ENCODE measurements around the gene TMEM202. TPM values are rescaled to one million over a fixed set of nuclear protein-coding genes. Genes with fewer than 3 reads are reported as not detected.
"Not testable (repeated sequence)": the region's sequence is repeated elsewhere in the genome, so short reads cannot be mapped to it uniquely, and the experiment has no call there.

TMEM202 gene
- total RNA-seq, 1 donor from 2014 or later, result not detected

DNA sequence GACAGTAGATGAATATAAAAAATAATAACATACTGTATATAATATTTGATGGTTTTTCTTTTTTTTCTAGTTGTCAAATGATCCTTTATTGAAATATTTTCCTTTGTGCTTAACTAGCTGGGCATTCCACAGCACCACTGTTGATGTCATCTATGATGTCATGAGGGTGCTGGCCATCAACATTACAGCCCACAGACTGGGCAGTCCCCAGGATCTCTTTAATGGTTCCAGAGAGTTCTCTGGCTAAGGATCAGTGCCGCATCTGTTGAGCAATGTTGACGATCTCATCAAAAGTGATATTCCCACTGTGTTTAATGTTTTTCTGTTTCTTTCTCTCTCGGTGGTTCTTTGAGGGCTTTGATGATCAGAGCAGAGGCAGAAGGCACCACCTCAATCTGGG, 19.0 kb upstream of the TMEM202 start:
- not testable (repeated sequence) for H3K9me3 Mint-ChIP-seq; DNase-seq; H3K36me3 Mint-ChIP-seq (ENCODE audit: low read depth); H3K27ac Mint-ChIP-seq; H3K4me3 Mint-ChIP-seq
- Mint-ChIP-seq H3K4me1 (peaks cover 26% of the 10 kb centered on the region), H3K27me3 (peaks cover 13% of the 10 kb centered on the region)
- intact Hi-C loops (cut with micrococcal nuclease), result loop anchor here (5.0 kb wide), 1 partner anchor 152 kb away; no protein-coding TSS in a partner anchor

- peaks cover 18% of the 10 kb centered on the region for H3K4me1 Mint-ChIP-seq
- H3K27me3 Mint-ChIP-seq, result peaks cover 15% of the 10 kb centered on the region
- no peaks in the 10 kb centered on the region for H3K9me3 Mint-ChIP-seq
- DNase-seq, result no peak
- H3K4me3 Mint-ChIP-seq, result no peak overlapping the region
- intact Hi-C loops (cut with micrococcal nuclease), result loop anchor here (5.0 kb wide), 1 partner anchor 153 kb away; no protein-coding TSS in a partner anchor
- H3K27ac Mint-ChIP-seq, result no peak overlapping the region
- H3K36me3 Mint-ChIP-seq (ENCODE audit: low read depth), result peaks cover 2% of the 10 kb centered on the region
Measured at GRCh38 chr15:72379856-72380430, 18.2 kb upstream of the TMEM202 start.

GRCh38 chr15:72380743-72381142, 17.4 kb upstream of the TMEM202 start:
- DNase-seq, result no peak
- intact Hi-C loops (cut with micrococcal nuclease), result no loop called here
- H3K9me3 Mint-ChIP-seq, result no peaks in the 10 kb centered on the region
- H3K4me1 Mint-ChIP-seq, result peaks cover 13% of the 10 kb centered on the region
- H3K4me3 Mint-ChIP-seq, result no peak overlapping the region
- peaks cover 17% of the 10 kb centered on the region for H3K27me3 Mint-ChIP-seq
- H3K36me3 Mint-ChIP-seq (ENCODE audit: low read depth), result peaks cover 2% of the 10 kb centered on the region
- H3K27ac Mint-ChIP-seq, result no peak overlapping the region

- H3K9me3 Mint-ChIP-seq, result no peaks in the 10 kb centered on the region
- DNase-seq, result no peak
Measured at GRCh38 chr15:72382146-72382545, 16.0 kb upstream of the TMEM202 start.

DNA sequence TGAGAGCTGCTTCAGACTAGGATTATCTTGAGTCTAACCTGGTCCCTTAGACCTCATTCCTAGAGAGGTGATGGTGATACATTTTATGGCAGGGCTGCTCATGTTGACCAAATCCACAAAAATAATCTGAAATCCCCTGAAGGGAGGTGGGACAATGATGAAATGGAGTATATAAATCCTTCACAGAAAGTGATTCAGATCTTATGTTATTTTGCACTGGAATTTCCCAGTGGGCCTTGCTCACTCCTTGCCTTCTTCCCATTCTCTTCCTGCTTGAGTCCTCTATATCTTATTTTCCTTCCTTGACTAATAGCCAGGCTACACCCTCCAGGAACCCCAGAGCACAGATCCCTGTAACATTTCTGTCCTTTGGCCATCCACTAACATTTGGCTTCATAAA, 10.4 kb upstream of the TMEM202 start:
- no peak for DNase-seq
- intact Hi-C loops (cut with micrococcal nuclease), result no loop called here
- no peaks in the 10 kb centered on the region for H3K4me1 Mint-ChIP-seq
- no peak overlapping the region for H3K4me3 Mint-ChIP-seq
- no peak overlapping the region for H3K27ac Mint-ChIP-seq
- H3K36me3 Mint-ChIP-seq (ENCODE audit: low read depth), result no peaks in the 10 kb centered on the region
- no peaks in the 10 kb centered on the region for H3K9me3 Mint-ChIP-seq
- peaks cover 18% of the 10 kb centered on the region for H3K27me3 Mint-ChIP-seq

More at GRCh38 chr15:72382146-72382545, 16.0 kb upstream of the TMEM202 start:
- peaks cover 17% of the 10 kb centered on the region for H3K27me3 Mint-ChIP-seq
- intact Hi-C loops (cut with micrococcal nuclease), result no loop called here
- H3K27ac Mint-ChIP-seq, result no peak overlapping the region
- no peak overlapping the region for H3K4me3 Mint-ChIP-seq
- H3K4me1 Mint-ChIP-seq, result peaks cover 5% of the 10 kb centered on the region
- no peaks in the 10 kb centered on the region for H3K36me3 Mint-ChIP-seq (ENCODE audit: low read depth)

- no peaks in the 10 kb centered on the region for H3K9me3 Mint-ChIP-seq
- H3K4me3 Mint-ChIP-seq, result no peak overlapping the region
- H3K27me3 Mint-ChIP-seq, result peaks cover 11% of the 10 kb centered on the region
- H3K27ac Mint-ChIP-seq, result no peak overlapping the region
- intact Hi-C loops (cut with micrococcal nuclease), result no loop called here
- H3K36me3 Mint-ChIP-seq (ENCODE audit: low read depth), result no peaks in the 10 kb centered on the region
- no peaks in the 10 kb centered on the region for H3K4me1 Mint-ChIP-seq
- no peak for DNase-seq
Measured at GRCh38 chr15:72389231-72389630, 8.9 kb upstream of the TMEM202 start.

GRCh38 chr15:72396331-72396730, 1.8 kb upstream of the TMEM202 start:
- DNase-seq; H3K4me1 Mint-ChIP-seq; H3K4me3 Mint-ChIP-seq; H3K36me3 Mint-ChIP-seq (ENCODE audit: low read depth); intact Hi-C loops (cut with micrococcal nuclease); H3K9me3 Mint-ChIP-seq; H3K27ac Mint-ChIP-seq: not testable (repeated sequence)
- H3K27me3 Mint-ChIP-seq, result peaks cover 19% of the 10 kb centered on the region

- peaks cover 30% of the 10 kb centered on the region for H3K27me3 Mint-ChIP-seq
- no peak for DNase-seq
- intact Hi-C loops (cut with micrococcal nuclease), result no loop called here
- H3K4me3 Mint-ChIP-seq, result no peak overlapping the region
- no peaks in the 10 kb centered on the region for H3K9me3 Mint-ChIP-seq
- H3K27ac Mint-ChIP-seq, result no peak overlapping the region
- no peaks in the 10 kb centered on the region for H3K36me3 Mint-ChIP-seq (ENCODE audit: low read depth)
- H3K4me1 Mint-ChIP-seq, result no peaks in the 10 kb centered on the region
Measured at GRCh38 chr15:72398648-72399047, 543 bp downstream of the TMEM202 start.

GRCh38 chr15:72402726-72403125, 4.6 kb downstream of the TMEM202 start:
- Mint-ChIP-seq H3K36me3 (ENCODE audit: low read depth) (no peaks in the 10 kb centered on the region), H3K27me3 (peaks cover 48% of the 10 kb centered on the region), H3K9me3 (no peaks in the 10 kb centered on the region), H3K27ac (no peak overlapping the region), H3K4me3 (no peak overlapping the region), H3K4me1 (no peaks in the 10 kb centered on the region)
- DNase-seq, result no peak
- intact Hi-C loops (cut with micrococcal nuclease), result no loop called here

GRCh38 chr15:72404356-72404755, 6.3 kb downstream of the TMEM202 start:
- no peaks in the 10 kb centered on the region for H3K4me1 Mint-ChIP-seq
- H3K4me3 Mint-ChIP-seq, result no peak overlapping the region
- no peak overlapping the region for H3K27ac Mint-ChIP-seq
- intact Hi-C loops (cut with micrococcal nuclease), result no loop called here
- no peaks in the 10 kb centered on the region for H3K9me3 Mint-ChIP-seq
- no peaks in the 10 kb centered on the region for H3K36me3 Mint-ChIP-seq (ENCODE audit: low read depth)
- no peak for DNase-seq
- peaks cover 40% of the 10 kb centered on the region for H3K27me3 Mint-ChIP-seq

- no peak overlapping the region for H3K27ac Mint-ChIP-seq
- H3K4me1 Mint-ChIP-seq, result no peaks in the 10 kb centered on the region
- no peak for DNase-seq
- H3K27me3 Mint-ChIP-seq, result peaks cover 39% of the 10 kb centered on the region
- H3K36me3 Mint-ChIP-seq (ENCODE audit: low read depth), result no peaks in the 10 kb centered on the region
- no peaks in the 10 kb centered on the region for H3K9me3 Mint-ChIP-seq
- H3K4me3 Mint-ChIP-seq, result no peak overlapping the region
- intact Hi-C loops (cut with micrococcal nuclease), result no loop called here
Measured at GRCh38 chr15:72404841-72405240, 6.7 kb downstream of the TMEM202 start.

- no peak for DNase-seq
- Mint-ChIP-seq H3K4me3 (no peak overlapping the region), H3K9me3 (no peaks in the 10 kb centered on the region), H3K27ac (no peak overlapping the region), H3K27me3 (peaks cover 38% of the 10 kb centered on the region), H3K36me3 (ENCODE audit: low read depth) (no peaks in the 10 kb centered on the region), H3K4me1 (no peaks in the 10 kb centered on the region)
- intact Hi-C loops (cut with micrococcal nuclease), result no loop called here
Measured at GRCh38 chr15:72406936-72407335, 8.8 kb downstream of the TMEM202 start.

DNA sequence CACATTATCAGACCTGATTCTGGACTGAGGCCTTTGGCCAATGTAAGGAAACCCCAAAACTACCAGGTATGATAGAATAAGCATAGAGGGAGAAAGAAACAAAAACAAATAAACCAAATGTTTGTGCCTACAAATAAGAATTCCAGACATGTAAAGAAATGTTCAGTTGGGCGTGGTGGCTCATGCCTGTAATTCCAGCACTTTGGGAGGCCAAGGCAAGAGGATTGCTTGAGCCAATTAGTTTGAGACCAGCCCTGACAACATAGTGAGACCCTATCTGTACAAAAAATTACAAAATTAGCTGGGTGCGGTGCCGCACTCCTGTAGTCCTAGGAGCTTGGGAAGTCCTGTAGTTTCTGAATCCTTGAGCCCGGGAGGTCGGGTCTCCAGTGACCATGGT, 13.0 kb downstream of the TMEM202 start:
- intact Hi-C loops (cut with micrococcal nuclease), result no loop called here
- H3K36me3 Mint-ChIP-seq (ENCODE audit: low read depth), result no peaks in the 10 kb centered on the region
- no peak overlapping the region for H3K27ac Mint-ChIP-seq
- H3K9me3 Mint-ChIP-seq, result no peaks in the 10 kb centered on the region
- H3K4me3 Mint-ChIP-seq, result no peak overlapping the region
- H3K27me3 Mint-ChIP-seq, result peaks cover 17% of the 10 kb centered on the region
- no peaks in the 10 kb centered on the region for H3K4me1 Mint-ChIP-seq
- DNase-seq, result no peak

DNA sequence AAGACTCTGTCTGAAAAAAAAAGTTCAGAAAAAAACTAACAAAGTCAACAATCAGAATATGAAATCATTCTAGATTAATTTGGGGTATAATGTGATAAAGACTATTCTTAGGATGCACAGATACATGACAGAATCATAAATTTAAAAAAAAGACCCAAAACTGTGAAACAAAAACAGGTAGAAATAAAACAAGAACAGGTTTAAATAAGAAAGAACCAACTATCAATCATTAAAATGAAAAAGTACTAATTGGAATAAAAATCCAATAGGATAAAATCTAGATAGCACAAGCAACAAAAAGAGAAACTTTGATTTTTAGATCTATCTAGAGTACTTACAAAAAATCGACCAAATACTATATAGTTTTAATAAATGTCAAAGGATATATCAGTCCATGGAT, 13.4 kb downstream of the TMEM202 start:
- Mint-ChIP-seq H3K4me1 (no peaks in the 10 kb centered on the region), H3K27ac (no peak overlapping the region), H3K36me3 (ENCODE audit: low read depth) (no peaks in the 10 kb centered on the region), H3K27me3 (peaks cover 14% of the 10 kb centered on the region), H3K4me3 (no peak overlapping the region), H3K9me3 (no peaks in the 10 kb centered on the region)
- no peak for DNase-seq
- intact Hi-C loops (cut with micrococcal nuclease), result no loop called here

DNA sequence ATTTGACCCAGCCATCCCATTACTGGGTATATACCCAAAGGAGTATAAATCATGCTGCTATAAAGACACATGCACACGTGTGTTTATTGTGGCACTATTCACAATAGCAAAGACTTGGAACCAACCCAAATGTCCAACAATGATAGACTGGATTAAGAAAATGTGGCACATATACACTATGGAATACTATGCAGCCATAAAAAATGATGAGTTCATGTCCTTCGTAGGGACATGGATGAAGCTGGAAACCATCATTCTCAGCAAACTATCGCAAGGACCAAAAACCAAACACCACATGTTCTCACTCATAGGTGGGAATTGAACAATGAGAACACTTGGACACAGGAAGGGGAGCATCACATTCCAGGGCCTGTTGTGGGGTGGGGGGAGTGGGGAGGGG, 15.2 kb downstream of the TMEM202 start:
- H3K27me3 Mint-ChIP-seq; H3K4me1 Mint-ChIP-seq; H3K4me3 Mint-ChIP-seq; H3K36me3 Mint-ChIP-seq (ENCODE audit: low read depth); intact Hi-C loops (cut with micrococcal nuclease); DNase-seq; H3K27ac Mint-ChIP-seq; H3K9me3 Mint-ChIP-seq: not testable (repeated sequence)

All from activated CD4-positive, alpha-beta T cell treated with anti-CD3 and anti-CD28 coated beads, Interleukin-2, amount 10 ng/mL, durations not matched to agents 24 days and 14 days (primary cell).